Smooth muscle cell (in vitro differentiated cells): ENCODE measurements around the gene F11. TPM values are rescaled to one million over a fixed set of nuclear protein-coding genes. Genes with fewer than 3 reads are reported as not detected.
"Not testable (repeated sequence)": the region's sequence is repeated elsewhere in the genome, so short reads cannot be mapped to it uniquely, and the experiment has no call there.

ENCODE experiments used
- DNase-seq: peaks from one replicate; lab custom pipeline; 2025; ENCODE audit not compliant: unreplicated experiment; lab: John Stamatoyannopoulos, UW
- H2AFZ ChIP-seq: fragments of 200-600 bp; sonication (generic); 2 replicates; pipeline ENCODE4 v1.6.0; 2016; ENCODE audit warnings: antibody characterized with exemption, low read depth, mild to moderate bottlenecking
- H3F3A ChIP-seq: fragments of 200-600 bp; sonication (generic); 2 replicates; pipeline ENCODE4 v1.6.0; 2017; ENCODE audit warnings: antibody characterized with exemption, low read depth
- H3K27ac ChIP-seq: fragments of 200-600 bp; sonication (generic); 2 replicates; pipeline ENCODE4 v1.5.1; 2016; ENCODE audit warnings: low read depth, mild to moderate bottlenecking
- H3K27me3 ChIP-seq: fragments of 200-600 bp; sonication (generic); 2 replicates; pipeline ENCODE4 v1.6.1; 2016; ENCODE audit warnings: low read depth, mild to moderate bottlenecking
- H3K36me3 ChIP-seq: fragments of 200-600 bp; sonication (generic); 2 replicates; pipeline ENCODE4 v1.5.1; 2016; ENCODE audit warnings: low read depth
- H3K4me1 ChIP-seq: fragments of 200-600 bp; sonication (generic); 2 replicates; pipeline ENCODE4 v1.5.1; 2016; ENCODE audit warnings: low read depth
- H3K4me2 ChIP-seq: fragments of 200-600 bp; sonication (generic); 2 replicates; pipeline ENCODE4 v1.6.0; 2016; ENCODE audit warnings: mild to moderate bottlenecking
- H3K4me3 ChIP-seq: fragments of 200-600 bp; sonication (generic); 2 replicates; pipeline ENCODE4 v1.5.1; 2016; ENCODE audit warnings: mild to moderate bottlenecking
- H3K79me2 ChIP-seq: fragments of 200-600 bp; sonication (generic); 2 replicates; pipeline ENCODE4 v1.6.0; 2016; ENCODE audit warnings: low read depth, mild to moderate bottlenecking
- H3K9ac ChIP-seq: fragments of 200-600 bp; sonication (generic); 2 replicates; pipeline ENCODE4 v1.6.0; 2016; ENCODE audit warnings: low read depth
- H3K9me3 ChIP-seq: fragments of 200-600 bp; sonication (generic); replicated peaks from 2 replicates; pipeline ENCODE4 v1.5.1; 2016; ENCODE audit warnings: low read depth
- H4K20me1 ChIP-seq: fragments of 200-600 bp; sonication (generic); 2 replicates; pipeline ENCODE4 v1.6.0; 2016; ENCODE audit warnings: low read depth
- WGBS: methylation state at CpG from one replicate; pipeline ENCODE4 v1.1.7; 2016; ENCODE audit warnings: low lambda C conversion rate; 5-methylcytosine and 5-hydroxymethylcytosine counted together
- polyA plus RNA-seq: library from polyadenylated mRNA; unstranded; fragments of >200 nt; fragmentation: Nextera tagmentation; extraction: Ambion mirVana; gene quantifications from 2 replicates; pipeline ENCODE4 v1.2.1, GENCODE V29; 2016
- total RNA-seq: library from RNA; depleted of rRNA; stranded (reverse); fragments of >200 nt; gene quantifications from 2 replicates; pipeline ENCODE4 v1.2.3, GENCODE V29; 2014
- TF ChIP-seq, protein P1 (sequence below): fragments of 200-600 bp; sonication (generic); IDR thresholded peaks from 2 replicates; pipeline ENCODE4 v1.5.1; 2017; ENCODE audit warnings: borderline replicate concordance, mild to moderate bottlenecking, antibody characterized with exemption; ENCODE audit not compliant: insufficient read depth, poor library complexity, severe bottlenecking

Gene F11
- total and polyA plus RNA-seq, 2 experiments from 2014 or later: not detected

DNA sequence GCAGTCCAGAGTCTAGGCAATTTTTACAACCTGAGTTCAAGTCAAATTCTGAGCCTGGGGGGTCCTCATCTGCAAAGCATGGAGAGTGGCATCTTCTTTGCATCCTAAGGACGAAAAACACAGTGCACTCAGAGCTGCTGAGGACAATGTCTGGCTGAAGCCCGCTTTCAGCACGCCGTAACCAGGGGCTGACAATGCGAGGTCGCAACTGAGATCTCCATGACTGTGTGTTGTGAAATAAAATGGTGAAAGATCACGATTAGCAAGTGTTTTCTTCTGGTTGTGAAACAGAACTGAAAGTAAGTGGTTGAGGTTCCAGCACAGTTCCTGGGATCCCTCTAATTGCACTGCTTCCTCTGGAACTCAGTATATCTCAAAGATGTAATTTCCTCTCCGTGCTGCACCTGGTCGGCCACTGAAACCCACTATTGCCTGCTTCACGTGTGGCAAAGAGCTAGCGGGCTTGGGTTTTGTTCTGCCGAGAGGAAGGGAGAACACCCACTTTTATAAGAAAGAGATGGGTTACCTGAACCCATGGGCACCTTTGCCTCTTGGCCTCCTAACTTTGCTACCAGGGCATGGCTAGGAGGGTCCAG, 7.7 kb upstream of the F11 start:
- WGBS: 95% methylated on average over 12 of the region's 12 CpGs
- Histone ChIP-seq H4K20me1 (no peaks in the 10 kb centered on the region), H3K36me3 (no peaks in the 10 kb centered on the region), H3K4me2 (no peak overlapping the region), H2AFZ (no peak overlapping the region), H3K27ac (no peak overlapping the region), H3F3A (no peaks in the 10 kb centered on the region), H3K79me2 (no peaks in the 10 kb centered on the region), H3K27me3 (no peaks in the 10 kb centered on the region), H3K9me3 (no peaks in the 10 kb centered on the region), H3K9ac (no peak overlapping the region), H3K4me3 (no peak overlapping the region), H3K4me1 (no peaks in the 10 kb centered on the region)
- TF ChIP-seq, protein P1, sequence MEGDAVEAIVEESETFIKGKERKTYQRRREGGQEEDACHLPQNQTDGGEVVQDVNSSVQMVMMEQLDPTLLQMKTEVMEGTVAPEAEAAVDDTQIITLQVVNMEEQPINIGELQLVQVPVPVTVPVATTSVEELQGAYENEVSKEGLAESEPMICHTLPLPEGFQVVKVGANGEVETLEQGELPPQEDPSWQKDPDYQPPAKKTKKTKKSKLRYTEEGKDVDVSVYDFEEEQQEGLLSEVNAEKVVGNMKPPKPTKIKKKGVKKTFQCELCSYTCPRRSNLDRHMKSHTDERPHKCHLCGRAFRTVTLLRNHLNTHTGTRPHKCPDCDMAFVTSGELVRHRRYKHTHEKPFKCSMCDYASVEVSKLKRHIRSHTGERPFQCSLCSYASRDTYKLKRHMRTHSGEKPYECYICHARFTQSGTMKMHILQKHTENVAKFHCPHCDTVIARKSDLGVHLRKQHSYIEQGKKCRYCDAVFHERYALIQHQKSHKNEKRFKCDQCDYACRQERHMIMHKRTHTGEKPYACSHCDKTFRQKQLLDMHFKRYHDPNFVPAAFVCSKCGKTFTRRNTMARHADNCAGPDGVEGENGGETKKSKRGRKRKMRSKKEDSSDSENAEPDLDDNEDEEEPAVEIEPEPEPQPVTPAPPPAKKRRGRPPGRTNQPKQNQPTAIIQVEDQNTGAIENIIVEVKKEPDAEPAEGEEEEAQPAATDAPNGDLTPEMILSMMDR: no peak
- no peak for DNase-seq

DNA sequence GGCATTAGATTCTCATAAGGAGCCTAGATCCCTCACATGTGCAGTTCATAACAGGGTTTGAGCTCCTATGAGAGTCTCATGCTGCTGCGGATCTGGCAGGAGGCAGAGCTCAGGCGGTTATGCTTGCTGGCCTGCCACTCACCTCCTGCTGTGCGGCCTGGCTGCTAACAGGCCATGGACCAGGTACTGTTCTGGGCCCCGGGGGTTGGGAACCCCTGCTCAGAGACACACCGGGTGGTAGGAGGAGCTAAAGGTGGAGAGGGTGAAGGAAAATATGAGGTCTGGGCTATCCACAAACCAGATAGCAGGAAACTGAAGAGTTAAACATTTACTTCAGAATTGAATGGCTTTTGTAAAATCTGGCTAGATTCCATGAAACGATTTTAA, 5.9 kb upstream of the F11 start:
- Histone ChIP-seq H3K9ac (no peak overlapping the region), H3K27me3 (no peaks in the 10 kb centered on the region), H4K20me1 (no peaks in the 10 kb centered on the region), H2AFZ (no peak overlapping the region), H3K36me3 (no peaks in the 10 kb centered on the region), H3K4me3 (no peak overlapping the region), H3K79me2 (no peaks in the 10 kb centered on the region), H3F3A (no peaks in the 10 kb centered on the region), H3K4me2 (no peak overlapping the region), H3K27ac (no peak overlapping the region), H3K9me3 (no peaks in the 10 kb centered on the region), H3K4me1 (no peaks in the 10 kb centered on the region)
- DNase-seq: no peak
- WGBS: 95% methylated on average over 6 of the region's 6 CpGs
- TF ChIP-seq, protein P1: no peak

DNA sequence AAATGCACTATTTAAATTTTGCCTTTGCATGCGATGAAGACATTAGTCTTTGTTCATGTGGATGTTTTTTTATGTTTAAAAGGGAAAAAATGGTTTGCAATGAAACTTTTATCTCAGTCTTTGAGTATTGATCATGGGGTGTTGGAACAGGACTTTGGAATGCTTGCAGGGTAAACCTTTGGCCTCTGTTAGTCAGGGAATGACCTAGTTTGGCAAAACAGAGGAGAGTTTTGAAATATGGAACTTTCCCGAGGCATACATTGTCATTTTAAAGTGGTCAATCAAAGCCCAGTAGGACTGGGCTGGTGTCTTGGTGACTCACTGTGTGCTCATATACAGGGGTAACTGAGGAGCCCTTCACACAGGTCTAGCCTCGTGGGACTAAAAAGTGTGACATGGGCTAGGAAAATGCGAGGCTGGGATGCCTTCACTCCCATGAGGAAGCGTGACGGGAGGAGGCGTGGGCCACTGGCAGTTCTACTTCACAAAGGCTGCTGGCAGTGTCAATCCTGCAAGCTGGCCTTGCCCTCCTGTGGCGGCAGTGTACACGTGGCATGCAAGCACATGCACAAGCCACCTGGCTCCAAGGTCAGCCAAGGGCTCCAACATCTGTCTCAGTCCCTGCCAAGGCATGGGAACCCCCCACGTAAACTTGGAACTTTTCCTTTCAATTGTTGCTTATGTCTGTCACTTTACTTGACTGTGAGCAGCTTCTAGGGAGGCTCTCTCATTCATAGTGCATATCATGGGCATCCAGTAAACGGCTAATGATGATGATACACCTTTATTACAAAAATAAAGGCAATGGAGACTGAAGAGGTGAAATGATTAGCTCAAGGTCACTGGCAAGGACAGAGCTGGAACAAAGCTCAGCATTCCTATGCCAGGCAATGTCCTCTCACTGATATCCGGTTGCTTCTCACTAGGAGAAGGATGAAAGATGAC, 5.2 kb upstream of the F11 start:
- TF ChIP-seq, protein P1: no peak
- Histone ChIP-seq H3K9ac (no peak overlapping the region), H3K9me3 (no peaks in the 10 kb centered on the region), H4K20me1 (no peaks in the 10 kb centered on the region), H3K27me3 (no peaks in the 10 kb centered on the region), H3K4me1 (no peaks in the 10 kb centered on the region), H3F3A (no peaks in the 10 kb centered on the region), H3K27ac (no peak overlapping the region), H3K4me2 (no peak overlapping the region), H3K4me3 (no peak overlapping the region), H3K36me3 (no peaks in the 10 kb centered on the region), H2AFZ (no peak overlapping the region), H3K79me2 (no peaks in the 10 kb centered on the region)
- no peak for DNase-seq
- 88% methylated on average over 12 of the region's 12 CpGs for WGBS

DNA sequence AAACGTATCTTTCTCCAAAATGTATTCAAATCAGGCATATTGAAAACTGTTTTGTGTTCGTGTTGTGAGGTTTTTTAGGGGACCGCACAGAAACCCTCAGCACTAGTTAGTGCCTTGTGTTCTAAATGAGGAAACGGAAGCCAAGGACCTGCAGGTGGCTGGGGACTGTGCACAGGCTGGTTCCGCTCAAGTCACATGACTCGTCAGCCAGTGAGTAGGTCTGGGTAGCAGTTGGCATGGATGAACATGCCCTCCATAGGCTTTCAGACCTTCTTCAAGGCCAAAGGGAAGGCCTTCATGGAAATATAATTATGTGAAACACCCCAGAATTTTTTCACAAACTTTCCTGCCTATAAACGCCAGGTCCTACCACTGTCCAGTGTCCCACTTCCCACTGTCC, 1.3 kb upstream of the F11 start:
- H3K9ac ChIP-seq: no peak overlapping the region
- no peak overlapping the region for H2AFZ ChIP-seq
- H3K27me3 ChIP-seq: no peaks in the 10 kb centered on the region
- H3K4me1 ChIP-seq: peaks cover 11% of the 10 kb centered on the region
- H3K79me2 ChIP-seq: no peaks in the 10 kb centered on the region
- no peaks in the 10 kb centered on the region for H3F3A ChIP-seq
- no peaks in the 10 kb centered on the region for H3K9me3 ChIP-seq
- DNase-seq: no peak
- no peak overlapping the region for H3K4me3 ChIP-seq
- H3K27ac ChIP-seq: no peak overlapping the region
- TF ChIP-seq, protein P1: no peak
- H3K36me3 ChIP-seq: no peaks in the 10 kb centered on the region
- WGBS: 96% methylated on average over 7 of the region's 7 CpGs
- H3K4me2 ChIP-seq: no peak overlapping the region
- H4K20me1 ChIP-seq: no peaks in the 10 kb centered on the region

DNA sequence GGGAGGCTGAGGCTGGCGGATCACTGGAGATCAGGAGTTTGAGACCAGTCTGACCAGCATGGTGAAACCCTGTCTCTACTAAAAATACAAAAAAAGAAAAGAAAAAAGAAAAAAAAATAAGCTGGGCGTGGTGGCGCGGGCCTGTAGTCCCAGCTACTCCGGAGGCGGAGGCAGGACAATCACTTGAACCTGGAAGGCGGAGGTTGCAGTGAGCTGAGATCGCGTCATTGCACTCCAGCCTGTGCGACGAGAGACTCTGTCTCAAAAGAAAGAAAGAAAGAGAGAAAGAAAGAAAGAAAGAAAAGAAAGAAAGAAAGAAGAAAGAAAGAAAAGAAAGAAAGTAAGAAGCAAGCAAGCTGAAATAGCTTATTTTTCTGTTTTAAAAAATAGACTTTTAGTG, 739 bp upstream of the F11 start:
- not testable (repeated sequence) for H3K4me2 ChIP-seq, H3K27me3 ChIP-seq, H3K36me3 ChIP-seq, H2AFZ ChIP-seq, H3K9ac ChIP-seq, H3K4me3 ChIP-seq, H3K9me3 ChIP-seq, H4K20me1 ChIP-seq, DNase-seq, H3K79me2 ChIP-seq, H3F3A ChIP-seq, H3K27ac ChIP-seq
- WGBS: 74% methylated on average over 11 of the region's 11 CpGs
- H3K4me1 ChIP-seq: peaks cover 11% of the 10 kb centered on the region
